Stomach (tissue), 9 donors: Measurements from ENCODE around the gene DTD2. TPM values are rescaled to one million over a fixed set of nuclear protein-coding genes. Genes with fewer than 3 reads are reported as not detected.

Experiments
- DNase-seq, 2 donors: peaks; one replicate each; pipeline versions ENCODE4 v3.0.0 to v3.0.0-alpha.2; 2013 to 2019
- H3K27ac ChIP-seq, 5 donors: fragments of 200-600 bp in 4 of 5; sonication (generic) in 4 of 5; one replicate each; pipeline ENCODE4 v1.5.1; 2013 to 2019; ENCODE audit warnings: mild to moderate bottlenecking in 1 of 5, moderate library complexity in 1 of 5
- H3K27me3 ChIP-seq, 3 donors: fragments of 200-600 bp; sonication (generic); one replicate each; pipeline ENCODE4 v1.5.1; 2017 to 2019; ENCODE audit warnings: mixed run types in 1 of 3
- H3K36me3 ChIP-seq, 4 donors: fragments of 200-600 bp; sonication (generic); 1 replicate in 3 of 4; 2 replicates in 1 of 4; pipeline ENCODE4 v1.5.1; 2016 to 2019
- H3K4me1 ChIP-seq, 4 donors: fragments of 200-600 bp; sonication (generic); one replicate each; pipeline ENCODE4 v1.5.1; 2016 to 2019
- H3K4me3 ChIP-seq, 4 donors: fragments of 200-600 bp; sonication (generic) in 3 of 4; one replicate each; pipeline ENCODE4 v1.5.1; 2016 to 2019; ENCODE audit warnings: mild to moderate bottlenecking in 1 of 4
- H3K9me3 ChIP-seq, 4 donors: fragments of 200-600 bp; sonication (generic); one replicate each; pipeline ENCODE4 v1.5.1; 2016 to 2019
- CTCF ChIP-seq, 7 experiments: fragments of 450-650 bp in 4 of 7; fragments of 200-600 bp in 3 of 7; sonication (generic) in 3 of 7; IDR thresholded peaks; one replicate each; pipeline ENCODE4 v1.5.1; 2016 to 2019; ENCODE audit warnings: antibody characterized with exemption in 7 of 7, control low read depth in 2 of 7, mild to moderate bottlenecking in 1 of 7
- EP300 ChIP-seq: sonication (generic); formaldehyde crosslinking; IDR thresholded peaks from one replicate; pipeline ENCODE4 v1.6.1; 2017; ENCODE audit warnings: antibody characterized with exemption
- POLR2A ChIP-seq, 4 donors: fragments of 450-650 bp; IDR thresholded peaks; one replicate each; pipeline ENCODE4 v1.6.1; 2016; ENCODE audit warnings: antibody characterized with exemption in 4 of 4, control low read depth in 2 of 4, mild to moderate bottlenecking in 1 of 4, moderate library complexity in 1 of 4
- POLR2AphosphoS5 ChIP-seq, 3 donors: sonication (generic); formaldehyde crosslinking; IDR thresholded peaks; one replicate each; pipeline ENCODE4 v1.6.1; 2016; ENCODE audit warnings: antibody characterized with exemption in 3 of 3
- whole genome bisulfite sequencing, 5 donors: extraction: QIAGEN DNeasy Blood & Tissue Kit in 3 of 5; methylation state at CpG; one replicate each; pipeline versions ENCODE4 v1.1.5 to v1.1.7; 2013 to 2018; 5-methylcytosine and 5-hydroxymethylcytosine counted together
- intact Hi-C: fragments of 100-400 bp; cut with DNase I; formaldehyde crosslinking; loops from one replicate; pipeline ENCODE4 v1.15.1; 2023; ENCODE audit warnings: low total_unique reads
- polyA plus RNA-seq, 3 donors: library from polyadenylated mRNA; stranded (reverse); fragments of 200-250 nt; gene quantifications; one replicate each; pipeline ENCODE4 v1.2.3, GENCODE V29; 2013
- total RNA-seq, 5 donors: library from RNA; depleted of rRNA; stranded (reverse); fragments of >200 nt; gene quantifications; one replicate each; pipeline versions ENCODE4 v1.1.0 to v1.2.3, GENCODE V29; 2014 to 2016
- donor health status: healthy with polysubstance abuse.
- donor health status: Bipolar disorder and iron deficiency.
- donor health status: healthy.

The DTD2 gene
- total and polyA plus RNA-seq, 8 donors = 2.9 to 32.1 (median 11.6) TPM

- intact Hi-C loops = no loop called here
- TF ChIP-seq POLR2A (IDR thresholded peaks at IDR 0.05) (no peak), POLR2AphosphoS5 (IDR thresholded peaks at IDR 0.05) (no peak), EP300 (no peak), CTCF (IDR thresholded peaks at IDR 0.05) (no peak)
- Histone ChIP-seq H3K4me1 (peaks cover 0 to 40% (median 15%) of the 10 kb centered on the region in 4 donors), H3K27me3 (no peaks in the 10 kb centered on the region), H3K27ac (no peak overlapping the region), H3K36me3 (peaks cover 6 to 40% (median 28%) of the 10 kb centered on the region in 4 donors), H3K9me3 (no peaks in the 10 kb centered on the region), H3K4me3 (no peak overlapping the region)
- no peak for DNase-seq
- WGBS, 5 donors = 93 to 97% (median 95%) methylated on average over 3 of the region's 3 CpGs
Measured at GRCh38 chr14:31403707-31404106, 53.6 kb downstream of the DTD2 start.

- 77 to 88% (median 83%) methylated on average over 2 of the region's 2 CpGs for WGBS, 5 donors
- intact Hi-C loops = no loop called here
- DNase-seq = no peak
- Histone ChIP-seq H3K9me3 (no peaks in the 10 kb centered on the region), H3K36me3 (peaks cover 11 to 48% (median 36%) of the 10 kb centered on the region in 4 donors), H3K4me1 (peaks cover 0 to 40% (median 15%) of the 10 kb centered on the region in 4 donors), H3K4me3 (no peak overlapping the region), H3K27me3 (no peaks in the 10 kb centered on the region), H3K27ac (no peak overlapping the region)
- TF ChIP-seq EP300 (no peak), POLR2AphosphoS5 (IDR thresholded peaks at IDR 0.05) (no peak)
Measured at GRCh38 chr14:31402764-31403439, 54.4 kb downstream of the DTD2 start.

GRCh38 chr14:31401369-31401932 is 55.9 kb downstream of the DTD2 start:
- Histone ChIP-seq H3K9me3 (no peaks in the 10 kb centered on the region), H3K27me3 (no peaks in the 10 kb centered on the region), H3K4me1 (peaks cover 0 to 38% (median 15%) of the 10 kb centered on the region in 4 donors), H3K36me3 (peaks cover 11 to 62% (median 48%) of the 10 kb centered on the region in 4 donors), H3K27ac (no peak overlapping the region), H3K4me3 (no peak overlapping the region)
- TF ChIP-seq EP300 = no peak
- no peak for TF ChIP-seq POLR2A (IDR thresholded peaks at IDR 0.05)
- TF ChIP-seq CTCF (IDR thresholded peaks at IDR 0.05) = no peak
- DNase-seq = no peak
- intact Hi-C loops = no loop called here
- 91 to 99% (median 96%) methylated on average over 3 of the region's 3 CpGs for WGBS, 5 donors

- H3K27me3 ChIP-seq = no peaks in the 10 kb centered on the region
- 80 to 91% (median 87%) methylated on average over 5 of the region's 5 CpGs for WGBS, 5 donors
- intact Hi-C loops = no loop called here
- H3K4me3 ChIP-seq = no peak overlapping the region
- no peaks in the 10 kb centered on the region for H3K9me3 ChIP-seq
- DNase-seq = no peak
- H3K36me3 ChIP-seq = peaks cover 11 to 76% (median 62%) of the 10 kb centered on the region in 4 donors
- no peak for TF ChIP-seq EP300
- no peak for TF ChIP-seq CTCF (IDR thresholded peaks at IDR 0.05)
- TF ChIP-seq POLR2A (IDR thresholded peaks at IDR 0.05) = no peak
- H3K4me1 ChIP-seq = peaks cover 0 to 25% (median 4%) of the 10 kb centered on the region in 4 donors
- no peak overlapping the region for H3K27ac ChIP-seq
Measured at GRCh38 chr14:31400031-31400638, 57.2 kb downstream of the DTD2 start.

Other genes starting within 250 kb of the DTD2 start
- 100 to 1,000 TPM; 158 to 529 (median 237) TPM for gene HECTD1, start 249.7 kb downstream of the DTD2 start, total RNA-seq
- gene HECTD1, start 249.7 kb downstream of the DTD2 start, polyA plus RNA-seq = 10 to 100 TPM; 33.5 to 44.3 (median 35.6) TPM
- 10 to 100 TPM; 10.1 to 92.8 (median 37.3) TPM for gene HEATR5A, start 37.0 kb downstream of the DTD2 start, total RNA-seq
- gene HEATR5A, start 37.0 kb downstream of the DTD2 start, polyA plus RNA-seq = 10 to 100 TPM in 1 of 3 donors, 1 to 10 TPM in 2; 3.6 to 12.1 (median 4.1) TPM
- gene GPR33, start 30.5 kb upstream of the DTD2 start, total RNA-seq = not detected
- gene GPR33, start 30.5 kb upstream of the DTD2 start, polyA plus RNA-seq = not detected
- 10 to 100 TPM in 3 of 5 donors, 1 to 10 TPM in 1, under 1 TPM in 1; 0.58 to 25.7 (median 10.7) TPM for gene NUBPL, start 103.9 kb upstream of the DTD2 start, total RNA-seq
- 1 to 10 TPM; 3.1 to 4.2 (median 3.6) TPM for gene NUBPL, start 103.9 kb upstream of the DTD2 start, polyA plus RNA-seq